IMR-90 (cell line): ENCODE data around the gene CCDC142. TPM values are rescaled to one million over a fixed set of nuclear protein-coding genes. Genes with fewer than 3 reads are reported as not detected.

ENCODE experiments used
- ATAC-seq: fragments of 200-7000 bp; cut with Tn5 transposase; 2 replicates; pipeline ENCODE4 v1.9.1; 2020; ENCODE audit warnings: low read depth, mild to moderate bottlenecking, moderate library complexity
- BruUV-seq: library from RNA; stranded (reverse); fragments of 400-500 nt; replicated peaks from 2 replicates; lab custom pipeline; 2021; lab: Mats Ljungman, UMichigan
- CTCF ChIA-PET: fragments of 300-600 bp; formaldehyde crosslinking; extraction: SDS; loops from one replicate; lab custom pipeline; 2021; ENCODE audit warnings: antibody characterized with exemption; lab: Yijun Ruan, JAX
- POLR2A ChIA-PET: fragments of 300-600 bp; sonication (Branson Sonifier 250); formaldehyde crosslinking; loops from one replicate; lab custom pipeline; 2022; ENCODE audit warnings: antibody characterized with exemption; ENCODE audit not compliant: unreplicated experiment; lab: Charles Lee
- DNase-seq: peaks from one replicate; pipeline ENCODE4 v3.0.0; 2013
- H2AFZ ChIP-seq: replicated peaks from 2 replicates; pipeline ENCODE3; 2013; ENCODE audit warnings: low read length, mild to moderate bottlenecking; ENCODE audit not compliant: poor library complexity
- H2AK5ac ChIP-seq: 2 replicates; pipeline ENCODE4 v1.6.1; 2013; ENCODE audit warnings: low read depth, low read length, inconsistent platforms
- H2AK9ac ChIP-seq: replicated peaks from 2 replicates; pipeline ENCODE3; 2013; ENCODE audit warnings: mild to moderate bottlenecking, low read depth, low read length, moderate library complexity; ENCODE audit not compliant: poor library complexity
- H2BK120ac ChIP-seq: 2 replicates; pipeline ENCODE4 v1.6.1; 2013; ENCODE audit warnings: low read depth, low read length, inconsistent platforms
- H2BK15ac ChIP-seq: 3 replicates; pipeline ENCODE4 v1.6.1; 2013; ENCODE audit warnings: low read depth, low read length, inconsistent platforms
- H2BK20ac ChIP-seq: 2 replicates; pipeline ENCODE4 v1.6.1; 2013; ENCODE audit warnings: low read depth, mild to moderate bottlenecking, inconsistent platforms, low read length, moderate library complexity
- H2BK5ac ChIP-seq: 2 replicates; pipeline ENCODE4 v1.6.1; 2013; ENCODE audit warnings: mild to moderate bottlenecking, low read depth, low read length, inconsistent platforms; ENCODE audit not compliant: poor library complexity, severe bottlenecking
- H3K14ac ChIP-seq: replicated peaks from 2 replicates; pipeline ENCODE4 v1.6.1; 2013; ENCODE audit warnings: low read depth, low read length, inconsistent platforms
- H3K18ac ChIP-seq: 2 replicates; pipeline ENCODE4 v1.6.1; 2013; ENCODE audit warnings: low read depth, low read length, control low read depth
- H3K23ac ChIP-seq: 2 replicates; pipeline ENCODE4 v1.6.1; 2013; ENCODE audit warnings: low read depth, low read length, inconsistent platforms
- H3K27ac ChIP-seq: 2 replicates; pipeline ENCODE4 v1.5.1; 2013; ENCODE audit warnings: mild to moderate bottlenecking, control low read depth, low read length; ENCODE audit not compliant: insufficient read depth
- H3K27me3 ChIP-seq: 2 replicates; pipeline ENCODE4 v1.6.1; 2013; ENCODE audit warnings: low read length; ENCODE audit not compliant: control insufficient read depth, insufficient read depth
- H3K36me3 ChIP-seq: 2 replicates; pipeline ENCODE4 v1.6.1; 2013; ENCODE audit warnings: low read length, mixed read lengths; ENCODE audit not compliant: control insufficient read depth, insufficient read depth
- H3K4ac ChIP-seq: 2 replicates; pipeline ENCODE4 v1.6.1; 2013; ENCODE audit warnings: low read depth, low read length, inconsistent platforms
- H3K4me1 ChIP-seq: 2 replicates; pipeline ENCODE4 v1.6.1; 2013; ENCODE audit warnings: low read length, mixed read lengths; ENCODE audit not compliant: control insufficient read depth, insufficient read depth
- H3K4me2 ChIP-seq: 2 replicates; pipeline ENCODE4 v1.6.1; 2013; ENCODE audit warnings: low read depth, mild to moderate bottlenecking, control low read depth, low read length, moderate library complexity
- H3K4me3 ChIP-seq: 2 replicates; pipeline ENCODE4 v1.5.1; 2013; ENCODE audit warnings: low read depth, mild to moderate bottlenecking, control low read depth, low read length, moderate library complexity; ENCODE audit not compliant: insufficient read depth
- H3K56ac ChIP-seq: 2 replicates; pipeline ENCODE4 v1.6.1; 2013; ENCODE audit warnings: low read length, inconsistent platforms; ENCODE audit not compliant: insufficient read depth; ENCODE audit errors: extremely low read depth
- H3K79me1 ChIP-seq, 2 experiments: 2 replicates each; pipeline ENCODE4 v1.6.1; 2013; ENCODE audit warnings: low read length in 2 of 2, inconsistent platforms in 1 of 2, low read depth in 1 of 2
- H3K9ac ChIP-seq: 2 replicates; pipeline ENCODE4 v1.6.1; 2013; ENCODE audit warnings: low read depth, low read length, control low read depth
- H3K9me1 ChIP-seq: 2 replicates; pipeline ENCODE4 v1.6.1; 2013; ENCODE audit warnings: low read length, inconsistent platforms; ENCODE audit not compliant: insufficient read depth
- H3K9me3 ChIP-seq: 2 replicates; pipeline ENCODE4 v1.6.1; 2013; ENCODE audit warnings: low read length; ENCODE audit not compliant: control insufficient read depth, insufficient read depth
- H4K20me1 ChIP-seq: 2 replicates; pipeline ENCODE4 v1.6.1; 2013; ENCODE audit warnings: low read length, inconsistent platforms; ENCODE audit not compliant: insufficient read depth
- H4K5ac ChIP-seq: 2 replicates; pipeline ENCODE4 v1.6.1; 2013; ENCODE audit warnings: mild to moderate bottlenecking, low read depth, low read length, control low read depth
- H4K8ac ChIP-seq, 2 experiments: 2 replicates each; pipeline ENCODE4 v1.6.1; 2013; ENCODE audit warnings: low read depth in 2 of 2, low read length in 2 of 2, control low read depth in 1 of 2, inconsistent platforms in 1 of 2
- H4K91ac ChIP-seq: 2 replicates; pipeline ENCODE4 v1.6.1; 2013; ENCODE audit warnings: low read depth, low read length, inconsistent platforms; ENCODE audit not compliant: insufficient read depth
- BHLHE40 ChIP-seq: fragments of 150-350 bp; IDR thresholded peaks from 2 replicates; pipeline ENCODE4 v1.6.1; 2016; ENCODE audit warnings: mild to moderate bottlenecking, low read depth, low read length
- MXI1 ChIP-seq: IDR thresholded peaks from 2 replicates; pipeline ENCODE4 v1.6.1; 2012; ENCODE audit warnings: low read depth, mild to moderate bottlenecking, low read length, moderate library complexity, borderline replicate concordance
- RAD21 ChIP-seq: IDR thresholded peaks from 2 replicates; pipeline ENCODE4 v1.6.1; 2012; ENCODE audit warnings: low read length, improper control_type of control experiment
- RCOR1 ChIP-seq: IDR thresholded peaks from 2 replicates; pipeline ENCODE4 v1.6.1; 2012; ENCODE audit warnings: mild to moderate bottlenecking, low read length, improper control_type of control experiment; ENCODE audit not compliant: insufficient replicate concordance
- WGBS, 2 experiments: methylation state at CpG; one replicate each; pipeline versions ENCODE4 v1.1.5 to v1.1.7; 2013; ENCODE audit warnings: missing lambda C conversion rate in 2 of 2; ENCODE audit not compliant: insufficient read length in 1 of 2; ENCODE audit errors: extremely low coverage in 2 of 2; 5-methylcytosine and 5-hydroxymethylcytosine counted together
- dilution Hi-C: fragments of 300-500 bp; cut with HindIII; formaldehyde crosslinking; loops from one replicate; pipeline ENCODE4 v1.14.3; 2018; ENCODE audit warnings: low sequenced_read_pairs; ENCODE audit not compliant: unreplicated experiment
- in situ Hi-C: fragments of 300-500 bp; cut with MboI; formaldehyde crosslinking; loops from 3 replicates; pipeline ENCODE4 v1.14.3; 2019; ENCODE audit warnings: low sequenced_read_pairs, inconsistent platforms, mixed read lengths
- intact Hi-C: fragments of 100-400 bp; cut with micrococcal nuclease; formaldehyde crosslinking; loops from 2 replicates; pipeline ENCODE4 v1.10.0; 2022
- polyA plus RNA-seq, 3 experiments: library from polyadenylated mRNA; depleted of rRNA; stranded (reverse); fragments of >200 nt; gene quantifications; 2 replicates each; pipeline ENCODE4 v1.2.3, GENCODE V29; 2012; ENCODE audit warnings: low replicate concordance in 1 of 3
- total RNA-seq: library from RNA; depleted of rRNA; stranded (reverse); fragments of >200 nt; gene quantifications from 2 replicates; pipeline ENCODE4 v1.2.3, GENCODE V29; 2012

CCDC142 gene
- total and polyA plus RNA-seq, 2 of the 4 experiments (the other 2 are of a cell fraction) = 8.4 to 14.0 TPM

- Histone ChIP-seq H3K14ac (peak overlapping the region; percentile 97), H3K36me3 (peaks cover 43% of the 10 kb centered on the region), H4K91ac (peak overlapping the region; percentile 54), H3K23ac (peak overlapping the region; percentile 92), H3K9me3 (no peaks in the 10 kb centered on the region), H3K27ac (peak overlapping the region; percentile 85), H4K8ac (peak overlapping the region; percentile 27 to 71; a peak in 3 of 4 replicates), H4K20me1 (peaks cover 13% of the 10 kb centered on the region), H3K4me2 (peak overlapping the region; percentile 90), H3K4me1 (peaks cover 12% of the 10 kb centered on the region), H2BK120ac (peak overlapping the region; percentile 77), H4K5ac (0 out of 2 replicates have a peak overlapping the region, but pooled peaks have one; percentile 11), H3K4me3 (peak overlapping the region; percentile 58), H3K9me1 (peaks cover 19% of the 10 kb centered on the region), H2BK20ac (no peak overlapping the region; the same call in 1 of the 2 replicates), H3K79me1 (peaks cover 32 to 57% of the 10 kb centered on the region in 2 experiments), H2AFZ (peak overlapping the region; percentile 99), H2BK15ac (peak overlapping the region; percentile 10; the same call in 1 of the 3 replicates), H2BK5ac (peak overlapping the region; percentile 88), H2AK9ac (peak overlapping the region; percentile 100), H3K18ac (peak overlapping the region; percentile 4; the same call in 1 of the 2 replicates), H2AK5ac (peak overlapping the region; percentile 61), H3K9ac (peak overlapping the region; percentile 90), H3K4ac (peak overlapping the region; percentile 89), H3K27me3 (no peaks in the 10 kb centered on the region), H3K56ac (peak overlapping the region; percentile 50; the same call in 1 of the 2 replicates)
- ChIA-PET CTCF (interaction anchor here (0.6 to 3.0 kb wide), 2 partner anchors 58 to 110 kb away, joined by 3 to 14 read pairs; no protein-coding TSS in a partner anchor), POLR2A (no interaction called here)
- BruUV-seq = no TSS peak
- peak; percentile 52 for DNase-seq
- ATAC-seq = peak; percentile 39
- dilution Hi-C loops (no loop called here), in situ Hi-C loops (no loop called here), intact Hi-C loops (no loop called here)
- no peak for TF ChIP-seq BHLHE40
- no peak for TF ChIP-seq RCOR1
- TF ChIP-seq MXI1 = peak; percentile 52; the same call in 1 of the 2 replicates
- TF ChIP-seq RAD21 = no peak
- 0% methylated on average over 5 of the region's 54 CpGs; no CpG with 5 or more reads in 1 of the 2 experiments for WGBS, 2 experiments
These were observed 47.7 kb upstream of the CCDC142 start for GRCh38 chr2:74530239-74531187.
